ENCODE results near the gene AIFM2.
A peak's percentile ranks its signal among the peaks of the same experiment; 100 is the strongest.
"Not testable (repeated sequence)": the region's sequence is repeated elsewhere in the genome, so short reads cannot be mapped to it uniquely, and the experiment has no call there.

The AIFM2 gene

DNA sequence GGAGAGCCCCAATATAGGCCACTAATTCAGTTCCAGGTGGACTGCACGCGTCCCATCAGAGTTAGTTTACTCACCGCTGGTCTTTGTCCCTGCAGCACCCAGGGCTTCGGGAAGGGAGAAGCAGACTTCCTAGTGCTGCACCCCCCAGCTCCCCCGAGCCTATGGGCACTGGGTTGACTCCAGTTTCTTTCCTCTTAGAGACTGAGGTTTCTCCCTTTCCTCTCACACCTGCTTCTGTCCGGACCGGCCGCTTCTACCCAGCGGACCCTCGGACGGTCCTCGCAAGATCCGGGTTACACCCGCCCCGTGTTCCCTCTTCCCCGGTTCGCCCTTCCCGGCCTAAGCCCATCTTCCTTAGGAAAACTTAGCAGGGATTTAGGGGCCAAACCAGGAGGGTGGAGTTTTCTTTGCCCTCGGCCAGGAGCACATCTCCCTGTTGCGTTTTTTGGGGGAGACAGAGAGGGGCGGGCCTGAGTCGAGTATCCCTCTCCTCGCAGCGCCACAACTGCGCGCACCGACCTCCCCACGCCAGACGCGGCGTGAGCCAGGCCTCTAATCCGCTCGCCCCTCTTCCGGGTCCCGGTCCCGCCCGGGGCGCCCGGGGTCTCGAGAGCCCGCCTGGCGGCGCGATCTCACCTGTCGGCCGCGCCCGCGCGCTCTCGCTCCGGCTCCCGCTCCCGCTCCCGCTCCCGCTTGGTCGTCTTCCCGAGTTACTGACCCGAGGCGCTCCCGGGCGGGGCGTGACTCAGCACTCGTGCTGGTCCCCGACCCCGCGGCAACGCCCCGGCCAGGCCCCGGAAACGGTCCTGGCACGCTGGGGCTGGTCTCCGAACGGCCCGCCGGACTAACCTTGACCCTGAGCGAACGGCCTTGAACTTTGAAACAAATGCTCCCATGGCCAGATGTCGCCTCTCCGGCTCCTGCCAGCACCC lies at the start of gene AIFM2:
TSS of gene AIFM2 (minus strand) at position 728 of the 932 bp plus-strand sequence. CDS start 8,741 bp downstream, outside the sequence.
- DNase-seq: no peak

DNA sequence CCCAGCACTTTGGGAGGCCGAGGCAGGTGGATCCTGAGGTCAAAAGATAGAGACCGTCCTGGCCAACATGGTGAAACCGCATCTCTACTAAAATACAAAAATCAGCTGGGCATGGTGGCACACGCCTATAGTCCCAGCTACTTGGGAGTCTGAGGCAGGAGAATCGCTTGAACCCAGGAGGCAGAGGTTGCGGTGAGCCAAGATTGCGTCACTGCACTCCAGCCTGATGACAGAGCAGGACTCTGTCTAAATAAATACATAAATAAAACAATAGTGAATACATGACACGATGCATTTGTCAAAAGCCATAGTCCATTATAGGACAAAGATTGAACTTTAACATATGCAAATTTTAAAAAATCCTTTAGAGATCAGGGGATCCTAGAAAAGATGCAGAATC lies 46.6 kb upstream of the AIFM2 start:
- not testable (repeated sequence) for DNase-seq

DNA sequence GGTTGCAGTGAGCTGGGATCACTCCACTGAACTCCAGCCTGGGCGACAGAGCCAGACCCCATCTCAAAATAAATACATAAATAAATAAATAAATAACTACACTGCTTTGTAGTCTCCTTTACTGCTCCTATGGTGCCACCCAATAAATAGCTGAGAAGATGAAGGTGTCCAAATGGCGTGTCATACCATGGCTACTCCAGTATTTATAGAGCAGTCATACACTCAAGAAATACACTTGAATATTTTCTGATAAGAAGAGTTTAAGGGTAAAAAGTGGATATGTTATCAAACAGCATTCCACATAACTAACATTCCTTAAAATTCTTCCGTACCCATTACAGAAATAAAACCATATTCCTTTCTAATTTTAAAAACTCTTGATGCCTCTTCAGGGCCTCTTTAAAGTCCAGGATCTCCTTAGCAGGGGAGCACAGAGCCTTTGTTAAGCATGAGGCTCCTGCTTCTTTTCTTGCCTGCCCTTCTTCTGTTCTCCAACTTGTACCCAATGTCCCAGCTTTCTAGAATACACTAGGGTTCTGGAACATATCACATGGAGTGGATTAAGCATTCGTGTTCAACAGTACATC lies 45.6 kb upstream of the AIFM2 start:
- DNase-seq: no peak

DNA sequence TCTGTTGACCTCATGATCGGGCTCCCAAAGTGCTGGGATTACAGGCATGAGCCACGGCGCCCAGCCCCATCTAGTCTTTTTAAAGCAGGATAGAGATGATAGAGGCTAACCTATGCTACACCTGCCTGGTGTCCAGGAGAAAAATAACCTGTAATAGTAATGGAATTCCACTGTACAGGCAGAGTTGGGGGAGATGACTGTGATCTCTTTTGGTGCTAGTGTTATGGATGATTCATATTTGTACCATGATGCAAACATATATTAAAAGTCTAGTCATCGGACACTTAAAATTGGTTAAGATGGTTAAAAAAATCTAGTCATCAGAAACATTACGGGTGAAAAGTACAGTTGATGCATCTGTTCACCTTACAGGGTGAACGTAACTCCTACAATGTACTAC lies 43.8 kb upstream of the AIFM2 start:
- no peak for DNase-seq

DNA sequence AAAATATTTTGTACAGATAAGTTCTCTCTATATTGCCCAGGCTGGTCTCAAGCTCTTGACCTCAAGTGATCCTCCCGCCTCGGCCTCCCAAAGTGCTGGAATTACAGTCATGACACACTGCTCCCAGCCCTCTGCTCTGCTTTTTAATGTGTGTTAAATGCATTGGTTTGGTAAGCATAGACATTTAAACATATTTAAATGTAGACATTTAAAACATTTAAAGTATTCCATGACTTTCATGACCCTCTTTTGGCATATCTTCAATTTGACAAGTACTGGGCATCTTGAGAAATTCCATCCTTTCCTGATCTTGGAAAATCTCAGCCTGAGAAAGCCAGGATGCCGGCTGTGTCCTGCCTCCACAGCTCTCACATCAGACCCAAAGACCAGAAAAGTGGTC lies 42.9 kb upstream of the AIFM2 start:
- DNase-seq: no peak

DNA sequence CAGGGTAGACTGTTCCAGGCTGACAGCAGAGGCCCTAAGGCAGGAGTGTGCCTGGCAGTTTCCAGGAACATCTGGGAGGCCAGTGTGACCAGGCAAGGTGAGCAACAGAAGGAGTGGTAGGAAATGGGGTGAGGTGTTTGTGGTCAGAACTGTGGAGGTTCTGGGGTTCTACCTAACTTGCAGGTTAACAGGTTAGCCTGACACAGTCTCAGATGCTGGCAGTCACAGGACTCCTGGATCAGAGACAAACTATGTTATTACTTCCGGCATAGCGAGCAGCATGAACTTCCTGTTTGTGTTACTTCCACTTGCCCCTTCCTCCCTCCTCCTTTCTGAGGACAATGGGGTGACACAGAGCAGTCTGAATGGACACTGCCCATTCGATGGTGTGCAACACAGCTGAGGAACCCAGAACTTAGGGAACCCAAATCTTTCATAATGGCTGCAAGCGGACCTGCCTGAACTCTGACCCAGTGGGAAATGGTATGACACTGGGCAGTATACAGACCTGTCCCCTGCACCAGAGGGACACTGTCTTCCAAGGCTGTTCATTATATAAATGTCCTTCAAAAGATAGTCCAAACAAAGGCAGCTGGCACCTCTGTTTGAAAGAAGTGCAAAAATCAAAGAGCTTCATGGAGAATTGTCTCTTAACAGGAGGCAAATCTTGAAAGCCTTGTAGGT lies 41.6 kb upstream of the AIFM2 start:
- DNase-seq: no peak

DNA sequence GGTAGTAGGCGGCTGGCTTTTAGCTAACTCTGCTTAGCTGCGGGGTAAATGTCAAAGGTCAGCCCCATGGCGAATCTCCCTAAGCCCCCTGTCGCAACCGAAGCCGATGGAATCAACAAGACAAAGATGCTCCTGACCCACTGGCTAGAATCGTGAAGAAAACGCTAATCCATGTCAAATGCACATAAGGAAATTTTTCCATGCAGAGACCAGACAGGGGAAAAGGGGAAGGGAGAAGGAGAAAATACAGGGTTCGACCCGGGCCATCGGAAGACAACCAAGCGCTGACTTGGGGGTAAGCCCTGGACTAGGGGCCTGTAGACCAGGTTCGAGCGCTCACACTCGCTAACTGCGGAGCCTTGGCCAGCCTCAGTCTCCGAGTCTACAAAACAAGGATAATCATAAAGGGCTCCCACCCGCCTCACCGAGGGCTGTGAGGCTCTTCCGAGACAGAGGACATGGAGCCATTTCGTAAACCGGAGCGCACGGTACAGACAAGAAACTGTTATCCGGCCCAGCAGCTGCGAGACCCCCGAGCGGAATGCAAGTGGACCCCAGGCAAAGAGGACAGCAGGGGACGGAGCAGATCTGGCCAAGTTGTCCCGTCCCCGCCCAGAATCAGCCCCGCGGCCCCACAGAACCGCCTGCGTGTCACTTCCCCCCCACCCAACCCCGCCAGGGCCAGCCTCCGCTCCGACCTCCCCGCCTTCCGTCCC lies 37.2 kb upstream of the AIFM2 start:
- DNase-seq: no peak

DNA sequence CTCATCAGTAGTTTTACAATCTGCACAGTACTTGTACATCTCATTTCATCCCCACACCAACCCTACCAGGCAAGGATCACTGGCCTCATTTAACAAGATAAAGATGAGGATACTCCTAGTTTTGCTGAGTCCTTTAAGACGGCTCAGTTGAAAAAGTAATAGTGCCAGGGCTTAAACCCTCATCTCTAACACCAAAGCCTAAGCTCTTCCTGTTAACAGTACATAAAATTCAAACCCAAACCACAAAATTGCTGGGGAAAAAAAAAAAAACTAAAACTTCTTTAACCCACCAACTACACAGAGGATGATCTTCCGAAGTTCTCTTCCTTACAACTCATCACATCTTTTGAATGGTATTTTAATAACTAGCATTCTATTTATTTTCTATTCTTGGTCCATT lies 36.4 kb upstream of the AIFM2 start:
- DNase-seq: no peak

DNA sequence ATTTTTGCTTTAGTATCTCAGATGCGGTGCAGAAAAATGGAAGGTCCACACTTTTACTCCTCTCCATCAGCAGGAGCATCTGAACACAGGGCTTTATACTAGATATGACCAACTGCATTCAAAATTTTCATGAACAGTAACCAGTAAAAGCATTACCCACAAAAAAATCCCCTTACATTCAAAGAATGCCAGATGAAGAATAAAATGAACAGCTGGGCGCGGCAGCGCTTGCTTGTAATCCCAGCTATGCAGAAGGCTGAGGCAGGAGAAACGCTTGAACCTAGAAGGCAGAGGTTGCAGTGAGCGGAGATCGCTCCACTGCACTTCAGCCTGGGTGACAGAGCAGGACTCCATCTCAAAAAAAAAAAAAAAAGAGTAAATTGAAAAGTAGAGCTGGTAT lies 34.6 kb upstream of the AIFM2 start:
- no peak for DNase-seq

DNA sequence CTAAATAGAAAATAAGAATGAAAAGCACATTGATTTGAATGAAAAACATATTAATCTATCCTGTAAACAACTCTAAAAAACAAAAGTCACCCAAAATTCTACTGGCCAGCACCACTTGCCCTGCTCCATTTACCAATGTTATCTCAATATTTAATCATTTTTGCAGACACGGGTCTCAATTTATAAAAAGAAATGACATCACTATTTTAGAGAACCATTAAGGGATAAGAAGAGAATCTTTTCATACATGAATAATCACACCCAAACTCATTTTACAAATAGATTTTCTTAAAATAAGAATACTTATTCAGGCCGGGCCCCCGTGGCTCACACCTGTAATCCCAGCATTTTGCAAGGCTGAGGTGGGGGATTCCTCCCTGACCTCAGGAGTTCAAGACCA lies 33.8 kb upstream of the AIFM2 start:
- no peak for DNase-seq

DNA sequence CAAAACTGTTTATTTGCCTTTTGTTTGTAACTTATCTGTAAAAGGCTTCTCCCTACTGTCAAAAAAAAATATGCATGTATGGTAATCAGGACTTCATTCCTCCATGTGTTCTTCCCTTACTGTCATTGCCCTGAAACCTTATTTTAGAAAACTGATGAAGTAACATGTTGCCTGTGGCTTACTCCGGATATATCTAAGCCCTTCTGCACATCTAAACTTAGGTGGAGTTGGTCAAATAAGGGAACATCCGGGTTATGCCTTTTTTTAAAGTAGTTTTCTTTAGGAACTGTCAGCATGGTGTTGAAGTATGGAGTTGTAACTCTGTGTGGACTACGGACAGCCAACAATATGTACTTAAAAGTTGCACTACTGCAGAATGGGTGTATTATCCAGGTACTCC lies 31.5 kb upstream of the AIFM2 start:
- no peak for DNase-seq

DNA sequence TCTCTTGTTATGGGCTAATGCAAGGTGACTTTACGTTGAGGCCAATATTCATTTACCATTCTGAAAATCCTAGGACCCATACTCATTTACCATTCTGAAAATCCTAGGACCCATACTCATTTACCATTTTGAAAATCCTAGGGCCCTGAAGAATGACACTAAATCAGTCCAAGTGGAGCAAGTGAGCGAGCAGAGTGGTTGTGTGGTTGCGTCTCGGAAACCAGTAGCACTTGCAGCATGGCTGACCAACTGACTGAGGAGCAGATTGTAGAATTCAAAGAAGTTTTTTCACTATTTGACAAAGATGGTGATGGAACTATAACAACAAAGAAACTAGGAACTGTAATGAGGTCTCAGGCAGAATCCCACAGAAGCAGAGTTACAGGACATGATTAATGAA lies 30.8 kb upstream of the AIFM2 start:
- no peak for DNase-seq

DNA sequence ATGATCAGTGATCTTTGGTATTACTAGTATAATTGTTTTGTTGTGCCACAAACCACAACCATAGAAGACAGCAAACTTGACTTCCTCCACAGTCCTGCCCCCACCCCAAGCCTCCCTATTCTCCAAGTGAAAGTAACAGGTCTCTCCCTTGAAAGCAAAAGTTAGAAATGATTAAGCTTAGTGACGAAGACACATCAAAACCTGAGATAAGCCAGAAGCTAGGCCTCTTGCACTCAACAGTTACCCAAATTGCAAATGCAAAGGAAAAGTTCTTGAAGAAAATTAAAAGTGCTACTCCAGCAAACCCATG lies 30.2 kb upstream of the AIFM2 start:
- DNase-seq: no peak

DNA sequence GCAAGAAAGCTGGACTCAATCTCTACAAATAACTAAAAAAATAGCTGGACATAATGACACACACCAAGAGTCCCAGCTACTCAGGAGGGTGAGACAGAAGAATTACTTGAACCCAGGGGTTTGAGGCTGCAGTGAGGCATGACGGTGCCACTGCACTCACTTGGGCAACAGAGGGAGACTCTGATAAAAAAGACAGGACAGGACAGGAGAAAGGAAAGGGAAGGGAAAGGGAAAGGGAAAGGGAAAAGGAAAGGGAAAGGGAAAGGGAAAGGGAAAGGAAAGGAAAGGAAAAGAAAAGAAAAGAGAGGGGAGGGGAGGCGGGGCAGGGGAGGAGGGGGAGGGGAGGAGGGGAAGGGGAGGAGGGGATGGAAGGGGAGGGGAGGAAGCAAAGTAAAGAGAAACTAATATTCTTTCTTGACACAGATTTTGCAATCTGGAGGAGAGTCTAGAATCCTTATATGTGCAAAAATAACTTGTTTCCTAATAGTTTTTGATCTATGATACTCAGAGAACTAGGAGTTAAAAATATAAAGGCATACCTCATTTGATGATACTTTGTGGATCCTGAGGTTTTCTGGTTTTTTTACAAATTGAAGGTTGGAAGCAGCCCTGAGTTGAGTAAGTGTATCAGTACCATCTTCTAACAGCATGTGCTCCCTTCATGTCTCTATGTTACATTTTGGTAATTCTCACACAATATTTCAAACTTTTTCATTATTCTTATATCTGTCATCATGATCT lies 29.7 kb upstream of the AIFM2 start:
- no peak for DNase-seq

DNA sequence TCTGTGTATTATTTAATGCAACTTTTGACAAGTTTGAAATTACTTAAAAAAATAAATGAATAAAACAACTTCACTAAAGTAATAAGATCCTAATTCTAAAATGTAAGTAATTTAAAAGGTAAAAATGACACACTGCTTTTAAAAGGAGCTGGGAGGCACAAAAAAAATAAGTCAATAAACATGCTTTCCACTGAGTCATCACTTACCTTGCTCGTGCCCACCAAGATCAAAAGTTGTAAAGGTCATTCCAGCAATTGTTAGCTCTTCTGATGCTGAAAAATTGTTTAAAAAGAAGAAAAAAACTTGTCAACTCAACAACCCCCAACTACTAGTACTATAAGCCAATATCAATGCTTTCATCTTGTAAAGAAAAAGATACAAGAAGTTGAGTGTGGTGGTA lies 28.2 kb upstream of the AIFM2 start:
- no peak for DNase-seq

DNA sequence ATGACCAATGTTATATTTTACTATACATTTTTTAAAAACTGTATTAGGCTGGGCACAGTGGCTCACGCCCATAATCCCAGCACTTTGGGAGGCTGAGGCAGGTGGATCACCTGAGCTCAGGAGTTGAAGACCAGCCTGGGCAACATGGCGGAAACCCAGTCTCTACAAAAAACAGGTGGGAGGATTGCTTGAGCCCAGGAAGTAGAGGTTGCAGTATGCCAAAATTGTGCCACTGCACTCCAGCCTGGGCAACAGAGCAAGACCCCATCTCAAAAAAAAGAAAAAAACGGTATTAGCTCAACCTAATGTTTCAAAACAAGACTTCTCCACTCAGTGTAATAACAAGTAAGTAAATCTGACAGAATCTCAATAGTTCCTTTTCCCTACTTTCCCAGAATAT lies 26.7 kb upstream of the AIFM2 start:
- DNase-seq: not testable (repeated sequence)

DNA sequence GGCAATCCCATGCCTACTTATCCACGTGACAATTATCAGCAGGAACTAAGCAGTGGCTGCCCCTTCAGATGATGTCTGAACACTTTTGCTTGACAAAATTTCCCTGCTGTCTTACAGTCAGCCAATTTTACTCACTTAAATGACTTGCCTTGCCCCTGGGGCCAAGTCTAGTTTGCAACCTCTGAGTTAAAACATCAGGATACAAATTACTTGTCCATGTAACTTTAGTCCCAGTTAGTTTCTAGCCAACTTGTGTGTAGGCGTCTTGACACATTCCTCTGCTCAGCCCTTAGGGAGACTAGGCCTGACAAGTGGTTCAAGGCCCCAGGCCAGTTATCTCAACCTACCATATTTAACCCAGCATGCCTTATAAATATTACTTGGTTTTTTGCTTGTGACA lies 25.5 kb upstream of the AIFM2 start:
- no peak for DNase-seq

DNA sequence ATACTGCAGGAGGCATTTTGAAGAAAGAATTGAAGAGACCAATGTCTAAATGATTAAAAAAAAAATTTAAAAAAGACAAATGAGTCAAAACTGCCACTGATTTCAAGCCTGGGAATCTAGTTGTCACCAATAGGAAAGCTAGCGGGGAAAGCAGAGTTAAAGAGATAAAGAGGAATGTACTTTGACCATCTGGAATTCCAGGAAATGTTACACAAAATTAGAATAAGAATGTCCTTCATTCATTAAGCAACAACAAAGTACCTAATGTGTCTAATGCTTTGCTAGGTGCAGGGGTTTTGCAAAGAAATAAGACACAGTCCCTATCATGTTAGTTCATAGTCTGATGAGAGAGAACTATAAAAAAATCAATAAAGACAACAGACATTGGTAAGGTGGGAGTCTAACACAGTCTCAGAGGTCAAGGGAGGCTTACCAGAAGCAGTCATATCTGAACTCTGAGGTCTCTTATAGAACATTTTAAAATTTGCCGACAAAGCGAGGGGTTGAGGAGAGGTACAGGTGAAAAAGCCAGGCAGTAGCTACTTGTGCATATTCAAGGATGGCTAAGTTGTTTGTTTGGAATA lies 22.7 kb upstream of the AIFM2 start:
- DNase-seq: no peak

DNA sequence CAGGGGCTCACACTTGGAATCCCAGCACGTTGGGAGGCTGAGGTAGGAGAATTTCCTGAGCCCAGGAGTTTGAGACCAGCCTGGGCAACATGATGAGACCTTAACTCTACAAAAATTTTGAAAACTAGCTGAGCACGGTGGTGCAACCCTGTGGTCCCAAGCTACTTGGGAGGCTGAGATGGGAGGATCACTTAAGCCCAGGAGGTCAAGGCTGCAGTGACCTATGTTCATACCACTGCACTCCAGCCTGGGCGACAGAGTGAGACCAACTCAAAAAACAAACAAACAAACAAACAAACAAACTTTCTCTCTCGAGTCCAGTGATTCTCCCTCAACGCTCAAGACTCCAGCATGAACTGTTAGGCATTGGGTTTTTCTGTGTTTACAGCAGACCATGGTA lies 15.9 kb upstream of the AIFM2 start:
- no peak for DNase-seq

DNA sequence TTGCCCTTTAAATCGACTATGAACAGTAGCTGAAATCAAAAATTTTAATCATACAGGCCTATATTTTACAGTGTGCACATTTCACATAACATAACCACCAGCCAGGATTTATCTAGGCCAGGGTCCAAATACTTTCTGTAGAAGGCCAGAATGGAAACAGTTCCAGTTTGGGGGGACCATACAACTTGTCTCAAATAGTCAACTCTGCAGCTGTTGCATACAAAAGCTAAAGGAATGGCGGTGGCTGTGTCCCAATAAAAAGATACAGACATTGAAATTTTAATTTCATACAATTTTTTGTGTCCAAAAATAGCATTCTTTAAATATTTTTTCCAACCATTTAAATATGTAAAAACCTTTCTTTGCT lies 14.6 kb upstream of the AIFM2 start:
- no peak for DNase-seq

DNA sequence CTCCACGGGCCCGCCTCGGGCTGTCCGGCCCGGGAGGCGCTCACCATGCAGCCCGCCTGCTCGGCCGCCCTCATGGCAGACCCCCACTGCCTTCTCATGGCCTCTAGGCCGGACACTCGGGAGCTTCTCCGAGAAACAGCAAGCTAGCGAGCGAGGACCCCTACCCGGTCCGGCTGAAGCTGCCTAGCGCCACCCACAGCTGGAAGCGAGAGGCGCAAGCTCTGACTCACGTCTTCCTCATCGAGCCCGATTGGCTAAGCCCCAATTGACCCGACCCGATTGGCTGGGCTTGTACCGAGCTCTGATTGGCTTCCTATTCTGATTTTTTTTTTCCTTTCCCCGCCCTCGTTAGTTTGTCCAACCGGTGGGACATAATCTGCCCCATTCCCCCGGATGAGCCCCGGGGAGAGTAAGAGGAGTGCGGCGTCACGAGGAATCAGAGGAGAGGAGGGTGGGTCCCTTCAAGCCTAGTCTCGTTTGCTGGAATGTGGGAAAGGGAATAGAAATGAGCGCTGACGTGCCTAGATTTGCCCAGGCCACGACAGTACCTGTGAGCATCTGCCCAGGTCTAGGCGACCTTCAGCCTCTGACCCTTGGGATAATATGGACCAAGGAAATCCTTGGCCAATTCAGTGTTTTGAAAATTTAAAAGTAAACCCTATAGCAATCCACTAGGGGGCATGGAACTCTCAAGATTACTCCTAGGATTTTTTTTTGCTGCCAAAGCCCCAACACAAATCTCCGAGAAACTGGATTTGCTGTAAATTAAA lies 14.0 kb upstream of the AIFM2 start, which contains the start of gene TYSND1:
TSS of gene TYSND1 (minus strand) at position 212 of the 770 bp plus-strand sequence. CDS start at position 98, 114 bp downstream.
- DNase-seq: peak; percentile 86
